ENCODE results near the gene ZGLP1.
A peak's percentile ranks its signal among the peaks of the same experiment; 100 is the strongest.

ZGLP1 gene

GRCh38 chr19:10327793-10328192, 18.2 kb upstream of the ZGLP1 start:
- DNase-seq (ENCODE audit: low read depth in 3 of 3) = no peak

- no peak for DNase-seq (ENCODE audit: low read depth in 3 of 3)
These were observed 16.1 kb upstream of the ZGLP1 start for GRCh38 chr19:10325732-10326131.

- DNase-seq (ENCODE audit: low read depth in 3 of 3) = no peak
These were observed 12.5 kb upstream of the ZGLP1 start for GRCh38 chr19:10321874-10322835.

GRCh38 chr19:10321417-10321797, 11.8 kb upstream of the ZGLP1 start:
- DNase-seq (ENCODE audit: low read depth in 3 of 3) = no peak

- DNase-seq (ENCODE audit: low read depth in 3 of 3) = no peak
These were observed 11.2 kb upstream of the ZGLP1 start for GRCh38 chr19:10320602-10321416.

GRCh38 chr19:10318807-10319682, 9.4 kb upstream of the ZGLP1 start:
- no peak for DNase-seq (ENCODE audit: low read depth in 3 of 3)

- DNase-seq (ENCODE audit: low read depth in 3 of 3) = no peak
These were observed 8.3 kb upstream of the ZGLP1 start for GRCh38 chr19:10317857-10318462.

- no peak for DNase-seq (ENCODE audit: low read depth in 3 of 3)
These were observed 7.6 kb upstream of the ZGLP1 start for GRCh38 chr19:10317045-10317856.

- DNase-seq (ENCODE audit: low read depth in 3 of 3) = no peak
These were observed 6.8 kb upstream of the ZGLP1 start for GRCh38 chr19:10316229-10317044.

GRCh38 chr19:10315335-10316214, 6.0 kb upstream of the ZGLP1 start, which contains the start of gene FDX2:
Gene FDX2, minus strand, starts transcription at chr19:10316015. Its CDS starts 19 bp downstream, at chr19:10315996.
- DNase-seq (ENCODE audit: low read depth in 3 of 3) = peak; percentile 81 to 89 (median 88)

GRCh38 chr19:10306327-10306726, 3.3 kb downstream of the ZGLP1 start:
- no peak for DNase-seq (ENCODE audit: low read depth in 3 of 3)

- DNase-seq (ENCODE audit: low read depth in 3 of 3) = no peak
These were observed 4.3 kb downstream of the ZGLP1 start for GRCh38 chr19:10305139-10305806.

- no peak for DNase-seq (ENCODE audit: low read depth in 3 of 3)
These were observed 9.8 kb downstream of the ZGLP1 start for GRCh38 chr19:10299545-10300458.

- no peak for DNase-seq (ENCODE audit: low read depth in 3 of 3)
These were observed 13.6 kb downstream of the ZGLP1 start for GRCh38 chr19:10295847-10296591.

GRCh38 chr19:10295305-10295846, 14.2 kb downstream of the ZGLP1 start:
- peak in 1 of 3 donors; percentile 50 for DNase-seq (ENCODE audit: low read depth in 3 of 3)

GRCh38 chr19:10294368-10294697, 15.3 kb downstream of the ZGLP1 start:
- no peak for DNase-seq (ENCODE audit: low read depth in 3 of 3)

Measured in stimulated activated CD4-positive, alpha-beta T cell treated with anti-CD3 and anti-CD28 coated beads, TNF-alpha, amount 100 ng/mL, for 48 hours (primary cell).